Liver (tissue), 9 donors: ENCODE results near the gene CCDC60. TPM values are rescaled to one million over a fixed set of nuclear protein-coding genes. Genes with fewer than 3 reads are reported as not detected.

ENCODE experiments used
- DNase-seq: peaks from one replicate; pipeline ENCODE4 v3.0.0-alpha.2; 2017; ENCODE audit warnings: low spot score
- H3K27ac ChIP-seq, 2 donors: one replicate each; pipeline ENCODE4 v1.7.0; 2013; ENCODE audit warnings: inconsistent platforms in 2 of 2, low read length in 2 of 2, control low read depth in 1 of 2, low read depth in 1 of 2, mild to moderate bottlenecking in 1 of 2
- H3K27me3 ChIP-seq, 4 donors: one replicate each; pipeline versions ENCODE4 v1.6.1 to v1.7.0; 2013; ENCODE audit warnings: low read length in 3 of 4, inconsistent platforms in 1 of 4, mild to moderate bottlenecking in 1 of 4, moderate library complexity in 1 of 4; ENCODE audit not compliant: control insufficient read depth in 4 of 4, insufficient read depth in 4 of 4
- H3K36me3 ChIP-seq, 4 donors: one replicate each; pipeline versions ENCODE4 v1.6.1 to v1.7.0; 2013; ENCODE audit warnings: low read length in 3 of 4, mild to moderate bottlenecking in 3 of 4, low read depth in 1 of 4, moderate library complexity in 1 of 4; ENCODE audit not compliant: control insufficient read depth in 4 of 4, insufficient read depth in 3 of 4
- H3K4me1 ChIP-seq, 4 donors: one replicate each; pipeline versions ENCODE4 v1.6.1 to v1.7.0; 2013; ENCODE audit warnings: low read length in 3 of 4, mild to moderate bottlenecking in 3 of 4, moderate library complexity in 1 of 4; ENCODE audit not compliant: control insufficient read depth in 4 of 4, insufficient read depth in 4 of 4
- H3K4me3 ChIP-seq, 3 donors: one replicate each; pipeline versions ENCODE4 v1.6.1 to v1.7.0; 2013; ENCODE audit warnings: low read length in 3 of 3, control low read depth in 1 of 3, low read depth in 1 of 3, mild to moderate bottlenecking in 1 of 3
- H3K9ac ChIP-seq, 2 donors: one replicate each; pipeline ENCODE4 v1.7.0; 2013; ENCODE audit warnings: low read length in 2 of 2, mild to moderate bottlenecking in 2 of 2, moderate library complexity in 2 of 2, control low read depth in 1 of 2, low read depth in 1 of 2
- H3K9me3 ChIP-seq, 4 donors: one replicate each; pipeline versions ENCODE4 v1.6.1 to v1.7.0; 2013; ENCODE audit warnings: low read length in 3 of 4; ENCODE audit not compliant: control insufficient read depth in 4 of 4
- ATF3 ChIP-seq: IDR thresholded peaks from 2 replicates; pipeline ENCODE4 v1.6.1; 2016; ENCODE audit warnings: antibody characterized with exemption
- CTCF ChIP-seq: fragments of 150-350 bp; IDR thresholded peaks from 2 replicates; pipeline ENCODE4 v1.5.1; 2017; ENCODE audit warnings: improper control_type of control experiment, low read depth, low read length; ENCODE audit not compliant: missing input control
- EGR1 ChIP-seq, 2 donors: IDR thresholded peaks; 2 replicates each; pipeline ENCODE4 v1.6.1; 2016 to 2018; ENCODE audit warnings: antibody characterized with exemption in 2 of 2, low read depth in 2 of 2
- FOXA1 ChIP-seq: IDR thresholded peaks from 2 replicates; pipeline ENCODE4 v1.6.1; 2016; ENCODE audit warnings: antibody characterized with exemption
- GABPA ChIP-seq, 2 donors: IDR thresholded peaks in 1 of 2; conservative IDR thresholded peaks in 1 of 2; 2 replicates each; pipeline ENCODE4 v1.6.1; 2016; ENCODE audit warnings: antibody characterized with exemption in 2 of 2, mild to moderate bottlenecking in 1 of 2, moderate library complexity in 1 of 2
- HNF4A ChIP-seq, 2 donors: conservative IDR thresholded peaks; 2 replicates each; pipeline ENCODE4 v1.6.1; 2016; ENCODE audit warnings: antibody characterized with exemption in 2 of 2, mild to moderate bottlenecking in 2 of 2
- HNF4G ChIP-seq: IDR thresholded peaks from 2 replicates; pipeline ENCODE4 v1.6.1; 2016; ENCODE audit warnings: antibody characterized with exemption
- JUND ChIP-seq, 2 donors: IDR thresholded peaks; 2 replicates each; pipeline ENCODE4 v1.6.1; 2016; ENCODE audit warnings: antibody characterized with exemption in 2 of 2
- MAX ChIP-seq: IDR thresholded peaks from 2 replicates; pipeline ENCODE4 v1.6.1; 2016; ENCODE audit warnings: antibody characterized with exemption
- NR2F2 ChIP-seq: IDR thresholded peaks from 2 replicates; pipeline ENCODE4 v1.6.1; 2016; ENCODE audit warnings: antibody characterized with exemption
- RAD21 ChIP-seq, 2 donors: IDR thresholded peaks; 2 replicates each; pipeline ENCODE4 v1.6.1; 2016; ENCODE audit warnings: antibody characterized with exemption in 2 of 2, mild to moderate bottlenecking in 2 of 2
- REST ChIP-seq: IDR thresholded peaks from 2 replicates; pipeline ENCODE4 v1.6.1; 2016; ENCODE audit warnings: antibody characterized with exemption, mild to moderate bottlenecking
- RXRA ChIP-seq, 2 donors: IDR thresholded peaks; 2 replicates each; pipeline ENCODE4 v1.6.1; 2017 to 2018; ENCODE audit warnings: antibody characterized with exemption in 2 of 2, mild to moderate bottlenecking in 1 of 2
- SP1 ChIP-seq: IDR thresholded peaks from 2 replicates; pipeline ENCODE4 v1.6.1; 2018; ENCODE audit warnings: antibody characterized with exemption, mild to moderate bottlenecking
- TAF1 ChIP-seq: conservative IDR thresholded peaks from 2 replicates; pipeline ENCODE4 v1.6.1; 2016; ENCODE audit warnings: antibody characterized with exemption, mild to moderate bottlenecking
- YY1 ChIP-seq: IDR thresholded peaks from 2 replicates; pipeline ENCODE4 v1.6.1; 2016; ENCODE audit warnings: antibody characterized with exemption, mild to moderate bottlenecking
- WGBS: extraction: QIAGEN DNeasy Blood & Tissue Kit; methylation state at CpG from one replicate; pipeline ENCODE4 v1.1.7; 2013; 5-methylcytosine and 5-hydroxymethylcytosine counted together
- polyA plus RNA-seq, 2 donors: library from polyadenylated mRNA; stranded (reverse) in 1 of 2; unstranded in 1 of 2; fragments of 200-250 nt in 1 of 2; fragments of >200 nt in 1 of 2; fragmentation: Nextera tagmentation in 1 of 2; extraction: Ambion mirVana in 1 of 2; gene quantifications; one replicate each; pipeline versions ENCODE4 v1.2.1 to v1.2.3, GENCODE V29; 2013 to 2015
- total RNA-seq, 2 donors: library from RNA; depleted of rRNA; stranded (reverse); fragments of >200 nt; gene quantifications; one replicate each; pipeline ENCODE4 v1.2.3, GENCODE V29; 2014
- donor health status: healthy.
- donor health status: healthy.
- donor health status: healthy.
- donor health status: healthy.
- donor health status: healthy.

CCDC60 gene
- total and polyA plus RNA-seq, 4 donors, result not detected

GRCh38 chr12:119446459-119446858 lies 111.9 kb downstream of the CCDC60 start:
- no peaks in the 10 kb centered on the region for H3K4me1 ChIP-seq
- H3K4me3 ChIP-seq, result no peak overlapping the region
- DNase-seq, result no peak
- no peaks in the 10 kb centered on the region for H3K36me3 ChIP-seq
- no peak overlapping the region for H3K27ac ChIP-seq
- no peak overlapping the region for H3K9ac ChIP-seq
- H3K9me3 ChIP-seq, result no peaks in the 10 kb centered on the region
- peaks cover 0 to 10% (median 3%) of the 10 kb centered on the region in 4 donors for H3K27me3 ChIP-seq
- WGBS, result 55% methylated on average over 3 of the region's 3 CpGs
- TF ChIP-seq JUND (IDR thresholded peaks at IDR 0.05) (no peak), HNF4G (no peak), SP1 (no peak), RAD21 (IDR thresholded peaks at IDR 0.05) (no peak), EGR1 (IDR thresholded peaks at IDR 0.05; ENCODE audit: low read depth in 2 of 2) (no peak), GABPA (IDR thresholded peaks at IDR 0.05 in 1 of 2, conservative IDR thresholded peaks at IDR 0.05 in 1 of 2) (no peak), ATF3 (no peak), MAX (no peak), YY1 (no peak), FOXA1 (no peak), REST (no peak), HNF4A (conservative IDR thresholded peaks at IDR 0.05) (no peak), RXRA (IDR thresholded peaks at IDR 0.05) (no peak)

- WGBS, result 54% methylated on average over 7 of the region's 7 CpGs
- TF ChIP-seq EGR1 (IDR thresholded peaks at IDR 0.05; ENCODE audit: low read depth in 2 of 2), result no peak
- TF ChIP-seq TAF1, result no peak
- no peak for TF ChIP-seq HNF4A (conservative IDR thresholded peaks at IDR 0.05)
- TF ChIP-seq NR2F2, result no peak
- TF ChIP-seq RXRA (IDR thresholded peaks at IDR 0.05), result no peak
- no peak for TF ChIP-seq MAX
- no peak for TF ChIP-seq SP1
- no peak for TF ChIP-seq CTCF
- no peak for TF ChIP-seq FOXA1
- no peak for TF ChIP-seq YY1
- no peak overlapping the region for H3K9ac ChIP-seq
- no peak overlapping the region for H3K27ac ChIP-seq
- no peaks in the 10 kb centered on the region for H3K9me3 ChIP-seq
- no peaks in the 10 kb centered on the region for H3K36me3 ChIP-seq
- no peak overlapping the region for H3K4me3 ChIP-seq
- no peak for DNase-seq
- no peaks in the 10 kb centered on the region for H3K4me1 ChIP-seq
- peaks cover 0 to 8% (median 3%) of the 10 kb centered on the region in 4 donors for H3K27me3 ChIP-seq
Observed at GRCh38 chr12:119447126-119447525, 112.6 kb downstream of the CCDC60 start.
